ENCODE data around the gene DESI2. TPM values are rescaled to one million over a fixed set of nuclear protein-coding genes. Genes with fewer than 3 reads are reported as not detected.
"Not testable (repeated sequence)": the region's sequence is repeated elsewhere in the genome, so short reads cannot be mapped to it uniquely, and the experiment has no call there.

DESI2 gene
- polyA plus RNA-seq, 1 donor = 41.4 TPM

- no peak for DNase-seq
Measured at GRCh38 chr1:244655186-244655585, 2.3 kb downstream of the DESI2 start.

GRCh38 chr1:244657421-244657820 is 4.5 kb downstream of the DESI2 start:
- DNase-seq = no peak

- DNase-seq = no peak
Measured at GRCh38 chr1:244659694-244660093, 6.8 kb downstream of the DESI2 start.

GRCh38 chr1:244660595-244660994 is 7.7 kb downstream of the DESI2 start:
- no peak for DNase-seq

GRCh38 chr1:244661569-244662312 is 8.8 kb downstream of the DESI2 start:
- DNase-seq = not testable (repeated sequence)

- DNase-seq = no peak
Measured at GRCh38 chr1:244662599-244662998, 9.7 kb downstream of the DESI2 start.

GRCh38 chr1:244664353-244664752 is 11.4 kb downstream of the DESI2 start:
- no peak for DNase-seq

- DNase-seq = no peak
Measured at GRCh38 chr1:244665771-244666217, 12.9 kb downstream of the DESI2 start.

GRCh38 chr1:244666672-244667418 is 13.9 kb downstream of the DESI2 start:
- DNase-seq = not testable (repeated sequence)

- DNase-seq = no peak
Measured at GRCh38 chr1:244667797-244668196, 14.9 kb downstream of the DESI2 start.

GRCh38 chr1:244672946-244673682 is 20.2 kb downstream of the DESI2 start:
- peak; percentile 64 for DNase-seq

GRCh38 chr1:244674446-244674845 is 21.5 kb downstream of the DESI2 start:
- no peak for DNase-seq

GRCh38 chr1:244675167-244675566 is 22.2 kb downstream of the DESI2 start:
- no peak for DNase-seq

GRCh38 chr1:244678697-244679096 is 25.8 kb downstream of the DESI2 start:
- peak; percentile 28 for DNase-seq

GRCh38 chr1:244680667-244681066 is 27.7 kb downstream of the DESI2 start:
- DNase-seq = no peak

- not testable (repeated sequence) for DNase-seq
Measured at GRCh38 chr1:244682087-244682486, 29.2 kb downstream of the DESI2 start.

GRCh38 chr1:244695937-244696336 is 43.0 kb downstream of the DESI2 start:
- DNase-seq = no peak

GRCh38 chr1:244699741-244700140 is 46.8 kb downstream of the DESI2 start:
- DNase-seq = no peak

- DNase-seq = no peak
Measured at GRCh38 chr1:244700808-244701207, 47.9 kb downstream of the DESI2 start.

GRCh38 chr1:244702620-244703019 is 49.7 kb downstream of the DESI2 start:
- DNase-seq = no peak

- no peak for DNase-seq
Measured at GRCh38 chr1:244704107-244704506, 51.2 kb downstream of the DESI2 start.

GRCh38 chr1:244705261-244706234 is 52.6 kb downstream of the DESI2 start:
- no peak for DNase-seq

All from hindlimb muscle (tissue), 1 donor.